Measurements from ENCODE around the gene HAL.

GRCh38 chr12:95949477-95950206 lies 46.5 kb downstream of the HAL start:
- TF ChIP-seq EP300 (IDR thresholded peaks at IDR 0.05), result no peak
- no peak for TF ChIP-seq POLR2A (IDR thresholded peaks at IDR 0.05)

Measured in gastroesophageal sphincter (tissue), 2 donors.